HG02571 (cell line): Measurements from ENCODE around the gene CD36.

ENCODE experiments used
- ATAC-seq: cut with Tn5 transposase; IDR thresholded peaks from one replicate; pipeline ENCODE4 v1.9.1; 2021; ENCODE audit warnings: mild to moderate bottlenecking, moderate library complexity; ENCODE audit not compliant: unreplicated experiment

CD36 gene

GRCh38 chr7:80623503-80624252 lies 14.8 kb upstream of the CD36 start:
- no peak for ATAC-seq

DNA sequence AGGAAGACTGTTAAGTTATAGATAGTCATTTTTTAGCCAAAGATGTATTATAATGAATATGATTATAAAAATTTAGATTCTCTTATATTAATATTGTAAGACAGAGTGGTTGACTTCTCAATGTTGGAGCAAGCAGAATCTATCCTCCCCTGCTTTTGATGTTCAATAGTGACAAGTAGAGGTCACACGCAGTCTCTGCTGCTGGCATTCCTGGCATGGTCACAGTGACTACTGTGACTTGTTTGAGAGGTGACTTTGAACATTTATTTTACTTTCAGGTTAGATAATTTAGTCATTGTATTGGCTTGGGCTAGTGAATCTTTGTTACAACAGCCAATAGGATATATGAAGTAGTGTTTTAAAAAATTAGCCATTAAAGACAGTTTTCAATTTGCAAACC lies 13.7 kb upstream of the CD36 start:
- ATAC-seq: no peak

DNA sequence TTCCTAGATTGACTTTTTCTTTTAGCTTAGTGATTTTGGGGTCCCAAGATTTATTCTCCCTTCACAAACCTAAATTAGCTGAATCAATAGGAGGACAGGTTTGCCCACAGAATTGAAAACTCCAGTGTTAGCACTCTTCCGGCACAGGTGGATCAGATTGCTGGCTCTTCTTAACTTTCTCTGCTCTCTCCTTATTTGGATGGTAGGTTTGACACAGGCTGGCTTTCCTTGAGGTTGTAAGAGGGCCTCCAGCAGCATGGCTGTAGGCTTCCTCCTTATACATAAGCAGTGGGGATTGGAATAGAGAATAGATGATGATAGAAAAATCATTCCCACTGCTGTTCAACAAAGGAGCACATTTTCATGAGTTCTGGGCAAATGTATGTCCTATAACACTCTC lies 9.4 kb upstream of the CD36 start:
- ATAC-seq: no peak

GRCh38 chr7:80630608-80631405 lies 7.6 kb upstream of the CD36 start:
- no peak for ATAC-seq

DNA sequence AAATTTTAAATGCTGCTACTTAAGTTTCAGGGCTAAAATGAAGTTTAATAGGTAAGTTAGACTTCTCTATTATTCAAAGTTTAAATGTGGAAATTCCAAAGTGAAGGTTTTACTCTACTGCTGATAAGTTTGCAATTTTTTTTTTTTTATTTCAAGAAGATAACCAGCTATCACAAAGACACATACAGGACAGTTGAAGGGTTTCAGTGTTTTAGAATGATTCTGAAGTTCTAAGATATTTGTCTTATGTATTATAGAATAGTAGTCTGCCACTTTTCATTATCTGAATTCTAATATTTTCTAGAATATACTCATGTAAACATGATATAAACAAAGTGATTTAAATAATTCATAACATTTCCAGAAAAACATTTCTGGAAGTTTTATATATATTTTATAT lies 7.0 kb upstream of the CD36 start:
- no peak for ATAC-seq

- no peak for ATAC-seq
These were observed 6.3 kb upstream of the CD36 start for GRCh38 chr7:80632139-80632538.

DNA sequence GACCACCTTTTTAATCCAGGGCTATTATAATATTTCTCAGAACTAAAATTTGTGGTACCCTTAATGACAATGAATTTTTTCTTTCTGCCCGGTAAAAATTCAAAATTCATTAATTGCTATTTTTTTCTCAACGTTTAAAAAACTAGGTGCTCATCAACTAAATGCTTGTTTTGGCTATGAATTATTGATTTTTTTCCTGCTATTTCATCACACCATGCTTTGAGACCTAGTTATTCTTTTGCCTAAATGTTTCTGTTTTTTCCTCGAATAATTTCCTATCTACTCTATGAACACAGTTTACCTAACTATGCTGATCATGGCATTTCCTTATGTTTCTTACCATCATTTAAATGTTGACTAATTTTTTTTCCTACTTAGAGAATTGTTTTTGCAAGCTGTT lies 5.6 kb upstream of the CD36 start:
- ATAC-seq: no peak

DNA sequence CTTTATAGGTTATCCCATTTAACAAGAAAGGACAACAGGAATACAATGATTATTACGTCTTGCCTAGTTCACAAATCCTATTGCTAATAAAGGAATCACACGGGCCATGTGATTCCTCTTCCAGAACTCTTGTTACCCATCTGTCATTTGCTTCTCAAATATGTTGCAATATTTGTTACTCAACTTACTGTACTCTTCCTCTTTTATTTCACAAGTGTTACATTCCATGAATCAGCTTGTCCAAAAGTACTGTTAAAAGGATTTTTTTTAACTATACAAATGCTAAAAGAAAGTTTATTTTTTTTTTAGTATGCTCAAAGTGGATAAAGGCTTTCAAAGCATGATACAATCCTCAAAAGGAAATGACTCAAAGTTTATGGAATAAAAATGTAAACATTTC lies 3.9 kb upstream of the CD36 start:
- no peak for ATAC-seq

DNA sequence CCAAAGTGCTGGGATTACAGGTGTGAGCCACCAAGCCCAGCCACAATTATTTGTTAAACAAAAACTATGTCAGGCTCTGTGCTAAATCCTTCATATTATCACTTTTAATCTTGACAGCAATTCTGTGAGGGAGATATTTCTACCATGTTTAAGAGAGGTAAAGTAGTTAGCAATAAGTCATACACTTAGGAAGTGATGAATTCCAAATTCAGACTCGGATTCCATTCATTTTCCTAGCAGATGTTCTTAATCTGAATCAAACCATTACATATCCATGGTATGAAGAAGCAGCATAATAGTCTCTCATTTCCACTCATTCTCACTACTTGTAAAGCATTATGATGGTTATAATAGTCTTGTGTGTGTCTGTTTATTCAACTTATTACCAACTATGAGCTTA lies 2.9 kb upstream of the CD36 start:
- ATAC-seq: no peak

- no peak for ATAC-seq
These were observed 2.4 kb upstream of the CD36 start for GRCh38 chr7:80635998-80636397.

DNA sequence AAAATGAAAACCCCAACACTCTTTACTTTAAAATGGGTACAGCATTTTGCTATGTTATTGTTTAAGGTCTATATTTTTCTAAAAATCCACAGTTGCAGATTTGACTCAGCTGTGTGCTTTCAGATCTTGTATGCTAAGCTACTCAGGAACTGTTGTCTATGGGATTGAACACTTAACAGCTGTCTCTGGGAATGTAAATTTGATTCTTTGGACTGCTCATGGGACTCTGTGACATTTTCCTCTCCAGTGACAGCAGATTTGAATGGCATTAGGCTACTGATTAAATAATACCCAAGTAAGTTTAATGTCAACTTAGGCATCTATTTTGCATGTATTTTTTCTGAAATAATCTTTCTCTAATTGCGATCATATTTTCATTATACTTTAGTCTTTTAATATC lies 1.7 kb upstream of the CD36 start:
- no peak for ATAC-seq

- no peak for ATAC-seq
These were observed 988 bp upstream of the CD36 start for GRCh38 chr7:80637454-80637853.

DNA sequence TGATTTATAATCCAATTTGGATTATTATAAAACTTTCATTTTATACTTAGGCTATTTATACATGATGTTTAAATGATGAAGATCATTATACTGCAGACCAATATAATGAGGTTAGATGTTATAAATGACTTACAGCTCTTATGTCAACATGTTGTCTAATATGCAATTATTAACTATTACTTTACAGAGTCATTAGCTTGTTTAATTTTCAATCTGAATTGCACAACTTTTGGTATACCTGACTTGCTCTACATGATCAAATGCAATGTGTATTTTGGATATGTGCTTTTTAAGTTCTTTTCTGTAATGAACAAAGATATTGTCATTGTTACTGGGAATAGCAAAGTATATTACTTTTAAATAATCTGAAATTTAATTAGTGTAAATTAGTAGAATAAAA lies 569 bp downstream of the CD36 start:
- no peak for ATAC-seq

GRCh38 chr7:80640846-80641245 lies 2.4 kb downstream of the CD36 start:
- ATAC-seq: no peak

GRCh38 chr7:80641548-80641947 lies 3.1 kb downstream of the CD36 start:
- ATAC-seq: no peak

- no peak for ATAC-seq
These were observed 4.4 kb downstream of the CD36 start for GRCh38 chr7:80642871-80643270.

DNA sequence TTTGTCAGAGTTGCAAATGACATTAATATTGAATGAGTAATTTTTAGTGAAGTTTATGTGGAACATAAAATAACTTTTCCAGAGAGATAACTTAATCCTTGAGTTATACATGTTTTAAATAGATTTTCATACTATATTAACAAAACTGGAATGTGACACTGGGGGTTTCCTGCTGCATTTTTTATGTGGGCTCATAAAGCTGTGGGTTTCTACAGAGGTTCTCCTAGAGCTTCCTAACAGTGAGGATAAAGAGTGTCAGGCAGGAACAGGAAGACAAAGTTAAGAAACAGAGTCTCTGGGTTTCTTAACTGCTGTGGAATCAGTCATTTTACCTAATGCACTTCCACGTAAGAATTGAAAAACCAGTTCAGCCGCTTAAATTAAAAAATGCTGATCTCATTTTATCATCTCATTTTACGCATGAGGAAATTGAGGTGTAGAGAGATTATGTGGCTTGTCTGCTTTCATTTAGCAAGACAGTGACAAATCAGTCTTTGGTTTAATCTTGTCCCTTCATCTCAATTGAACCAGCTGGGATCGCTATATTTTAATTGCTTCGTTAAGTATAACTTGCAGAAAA lies 5.0 kb downstream of the CD36 start:
- ATAC-seq: no peak

DNA sequence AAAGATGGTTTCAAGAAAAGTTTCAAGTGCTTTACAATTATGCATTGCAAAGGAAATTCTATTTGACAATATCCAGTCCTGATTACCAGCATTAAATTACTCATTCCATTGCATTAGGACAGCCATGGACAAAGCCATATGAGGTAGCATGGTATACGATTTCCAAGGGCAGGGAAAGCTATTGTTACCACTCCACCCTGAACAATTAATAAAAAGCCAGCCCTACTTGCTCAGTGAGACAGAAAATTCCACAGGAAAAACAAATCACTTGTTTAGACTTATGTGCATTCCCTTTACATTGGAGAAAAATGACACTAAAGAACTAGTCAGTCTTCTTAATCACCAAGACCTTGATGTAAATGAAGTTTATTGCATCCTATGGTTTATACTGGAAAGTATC lies 5.6 kb downstream of the CD36 start:
- ATAC-seq: no peak

DNA sequence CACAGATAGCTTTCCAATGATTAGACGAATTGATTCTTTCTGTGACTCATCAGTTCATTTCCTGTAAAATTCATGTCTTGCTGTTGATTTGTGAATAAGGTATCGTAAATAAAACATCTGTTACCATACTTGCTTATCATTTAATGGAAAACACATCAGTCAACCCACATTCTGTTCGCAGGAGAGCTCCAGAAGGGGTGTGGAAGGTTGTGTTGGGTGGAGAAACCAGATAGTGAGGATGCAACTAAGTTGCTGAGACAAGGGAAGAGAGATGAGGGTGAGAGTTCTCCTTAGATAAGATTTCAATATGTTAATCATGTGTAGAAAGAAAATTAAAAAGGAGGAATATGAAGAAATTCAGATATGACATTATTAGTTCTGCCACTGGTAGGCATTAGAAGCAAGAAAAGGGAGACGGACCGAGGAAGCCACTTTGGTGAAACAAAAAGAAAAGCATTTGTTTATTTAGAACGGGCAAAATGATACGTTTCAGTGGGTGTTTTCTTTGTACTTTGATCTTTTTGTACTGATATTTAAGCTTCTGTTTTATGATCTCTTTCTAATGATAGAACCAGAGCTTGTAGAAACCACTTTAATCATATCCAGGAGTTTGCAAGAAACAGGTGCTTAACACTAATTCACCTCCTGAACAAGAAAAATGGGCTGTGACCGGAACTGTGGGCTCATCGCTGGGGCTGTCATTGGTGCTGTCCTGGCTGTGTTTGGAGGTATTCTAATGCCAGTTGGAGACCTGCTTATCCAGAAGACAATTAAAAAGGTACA lies 7.8 kb downstream of the CD36 start:
- no peak for ATAC-seq

DNA sequence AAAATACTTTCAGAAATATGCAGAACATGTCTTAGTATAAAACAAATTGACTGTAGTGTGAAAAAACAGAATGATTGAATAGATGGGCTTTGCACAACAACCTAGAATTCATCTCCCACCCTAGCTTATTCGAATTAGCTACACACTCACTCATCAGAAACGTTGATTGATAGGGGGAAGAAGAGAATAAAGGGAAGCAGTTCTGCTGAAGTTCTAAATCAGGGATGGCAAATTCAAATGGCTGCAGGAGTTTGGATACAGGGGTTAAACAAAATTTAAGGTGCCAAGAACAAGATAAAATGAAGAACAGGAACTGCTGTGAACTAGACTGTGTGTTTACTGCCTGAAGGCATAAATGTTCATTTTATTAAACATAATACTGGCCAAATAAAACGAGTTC lies 9.0 kb downstream of the CD36 start:
- no peak for ATAC-seq

- ATAC-seq: no peak
These were observed 9.7 kb downstream of the CD36 start for GRCh38 chr7:80648031-80648600.
